Measurements from ENCODE around the gene C14orf132. TPM values are rescaled to one million over a fixed set of nuclear protein-coding genes. Genes with fewer than 3 reads are reported as not detected.

The C14orf132 gene
- polyA plus RNA-seq, 3 donors = 28.4 to 32.2 (median 30.7) TPM

- DNase-seq = no peak
Observed at GRCh38 chr14:96112032-96112431, 72.9 kb downstream of the C14orf132 start.

- no peak for DNase-seq
Observed at GRCh38 chr14:96114002-96114401, 74.8 kb downstream of the C14orf132 start.

DNA sequence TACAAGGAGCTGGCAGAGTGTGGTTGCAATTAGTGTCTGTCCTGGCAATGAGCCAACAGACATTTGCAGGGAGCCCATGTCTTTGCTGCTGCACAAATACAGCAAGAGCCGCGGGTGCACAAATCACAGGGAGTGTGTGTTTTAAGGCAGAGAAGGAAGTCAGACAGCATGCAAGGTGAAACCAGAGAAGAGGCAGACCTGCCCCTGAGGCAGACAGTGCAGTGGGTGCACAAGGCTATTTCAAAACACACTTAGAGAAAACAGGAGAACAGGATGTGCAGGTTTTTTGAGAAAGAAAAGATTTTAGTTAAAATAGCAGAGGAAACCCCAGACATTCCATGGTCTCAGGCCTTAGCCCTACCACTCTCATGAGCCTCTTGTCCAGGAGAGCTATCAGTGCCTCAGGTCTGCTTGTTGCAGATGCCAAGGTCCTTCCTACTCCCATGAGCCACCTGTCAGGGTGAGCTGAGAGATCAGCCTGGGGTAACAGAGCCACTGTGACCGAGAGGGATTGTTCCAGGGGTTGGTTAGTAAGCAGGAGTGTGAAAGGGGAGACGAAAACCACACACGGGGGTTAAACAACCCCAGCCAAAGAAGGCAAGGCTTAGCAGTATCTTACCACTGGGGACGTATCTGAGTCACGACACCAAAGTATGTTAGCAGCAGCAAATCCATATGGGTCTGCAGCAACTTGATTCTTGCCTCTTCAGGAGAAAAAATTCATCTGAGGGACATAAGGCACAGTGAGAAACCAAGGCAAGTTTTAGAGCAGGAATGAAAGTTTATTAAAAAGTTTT is 78.1 kb downstream of the C14orf132 start:
- DNase-seq = no peak

DNA sequence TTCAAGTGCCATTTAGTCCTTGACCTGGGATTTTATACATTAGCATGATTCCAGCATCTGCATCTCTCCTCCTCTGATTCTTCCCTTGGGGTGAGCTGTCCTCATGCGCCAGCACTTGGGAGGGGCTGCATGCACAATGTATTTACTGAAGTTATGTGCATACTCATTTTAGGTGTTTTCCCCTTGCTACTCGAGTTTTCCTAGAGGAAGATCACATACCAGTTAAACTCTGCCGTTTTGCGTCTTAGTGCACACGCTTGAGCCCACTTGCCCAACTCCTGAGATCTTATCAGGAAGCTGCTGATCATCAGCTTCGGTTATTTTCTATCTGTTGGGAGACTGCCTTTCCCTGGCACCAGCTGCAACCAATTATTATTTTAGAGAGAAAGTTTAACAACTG is 78.8 kb downstream of the C14orf132 start:
- no peak for DNase-seq

DNA sequence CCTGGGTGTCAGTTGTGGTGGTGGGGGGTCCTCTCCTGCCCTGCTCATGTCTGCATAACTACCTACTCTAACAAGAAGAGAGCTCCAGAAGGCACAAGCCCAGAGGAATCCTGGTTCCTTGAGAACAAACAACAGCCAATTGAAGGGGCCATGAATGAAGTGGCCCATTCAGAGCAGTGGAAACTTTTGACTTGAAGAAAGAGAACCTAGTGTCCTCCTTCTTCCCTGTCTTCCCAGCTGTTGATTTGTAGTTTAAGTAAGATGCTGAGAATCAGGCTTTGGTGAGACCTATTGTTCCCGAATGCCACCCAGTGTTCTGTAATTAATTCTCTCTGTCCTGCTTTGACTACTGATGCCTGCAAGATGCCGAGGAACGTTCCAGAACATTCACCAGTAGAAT is 79.2 kb downstream of the C14orf132 start:
- DNase-seq = no peak

DNA sequence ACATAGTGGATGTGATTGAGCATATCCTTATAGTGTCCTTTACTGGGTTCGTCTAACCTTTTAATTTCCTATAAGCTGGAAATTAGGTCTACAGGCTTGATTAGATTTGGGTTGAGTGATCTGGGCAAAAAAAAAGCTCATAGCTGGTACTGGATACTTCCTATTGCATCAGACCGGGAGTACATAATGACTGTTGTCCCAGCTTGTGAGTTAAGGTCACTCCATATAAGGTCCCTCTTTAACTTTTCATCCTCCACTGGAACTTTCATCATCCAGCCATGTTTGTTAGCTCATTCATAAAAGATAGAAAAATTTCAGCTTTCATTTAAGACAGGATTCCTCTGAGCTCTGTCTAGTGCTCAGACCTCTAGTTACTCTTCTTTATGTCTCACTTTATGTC is 80.8 kb downstream of the C14orf132 start:
- no peak for DNase-seq

DNA sequence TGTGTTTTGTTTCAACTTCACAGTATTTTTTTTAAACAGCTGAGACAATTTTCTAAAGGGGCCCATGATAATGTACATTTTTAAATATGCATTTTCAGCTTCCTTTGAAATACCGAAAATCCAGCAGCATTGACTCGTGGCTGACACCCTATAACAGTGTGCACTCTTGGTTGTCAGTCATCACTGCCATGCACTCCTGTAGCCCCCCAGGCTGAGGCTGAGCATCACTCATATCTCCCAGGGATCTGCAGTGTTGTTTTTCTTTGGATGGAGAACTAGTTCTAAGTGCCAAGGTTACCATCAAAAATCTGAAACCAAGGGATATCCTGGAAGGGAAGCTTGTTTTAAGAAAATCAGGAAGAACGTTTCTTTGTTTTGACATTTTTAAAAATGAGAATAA is 81.2 kb downstream of the C14orf132 start:
- DNase-seq = no peak

DNA sequence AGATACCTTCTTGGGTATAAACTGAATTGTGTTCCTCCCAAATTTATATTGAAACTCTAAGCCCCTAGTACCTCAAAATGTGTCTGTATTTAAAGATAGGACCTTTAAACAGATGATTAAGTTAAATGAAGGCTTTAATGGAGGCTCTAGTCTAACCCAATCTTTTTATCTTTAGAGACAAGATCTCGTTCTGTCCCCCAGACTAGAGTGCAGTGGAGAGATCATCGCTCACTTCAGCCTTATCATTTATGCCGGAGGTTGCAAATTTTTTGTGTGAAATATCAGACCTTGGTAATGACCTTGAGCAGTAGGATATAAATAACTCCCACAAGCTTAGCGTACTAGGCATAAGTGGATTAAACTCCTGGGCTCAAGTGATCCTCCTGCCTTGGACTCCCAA is 81.8 kb downstream of the C14orf132 start:
- no peak for DNase-seq

- DNase-seq = no peak
Observed at GRCh38 chr14:96121660-96122395, 82.7 kb downstream of the C14orf132 start.

DNA sequence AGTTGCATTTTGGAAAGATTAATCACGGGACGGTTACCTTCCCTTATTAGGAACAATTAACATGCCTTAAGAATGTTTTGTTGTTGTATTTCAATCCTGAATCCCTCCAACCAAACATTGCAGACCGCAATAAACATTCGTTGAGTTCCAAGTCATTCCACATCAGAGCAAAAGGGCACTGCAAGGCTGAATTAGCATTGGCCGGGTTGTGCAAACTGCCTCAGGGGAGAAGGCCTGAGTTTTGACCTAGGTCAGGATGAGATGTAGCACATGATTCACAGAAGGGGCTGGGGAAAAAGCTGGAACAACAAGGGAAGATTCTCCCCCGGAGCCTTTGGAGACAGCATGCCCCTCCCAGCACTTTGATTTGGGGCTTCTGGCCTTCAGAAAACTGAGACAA is 83.3 kb downstream of the C14orf132 start:
- no peak for DNase-seq

- no peak for DNase-seq
Observed at GRCh38 chr14:96125536-96125935, 86.4 kb downstream of the C14orf132 start.

GRCh38 chr14:96126339-96126782 is 87.2 kb downstream of the C14orf132 start:
- no peak for DNase-seq

GRCh38 chr14:96126783-96127271 is 87.7 kb downstream of the C14orf132 start:
- no peak for DNase-seq

GRCh38 chr14:96129128-96129736 is 90.1 kb downstream of the C14orf132 start:
- DNase-seq = no peak

- DNase-seq = no peak
Observed at GRCh38 chr14:96130391-96130790, 91.2 kb downstream of the C14orf132 start.

- DNase-seq = no peak
Observed at GRCh38 chr14:96130854-96131253, 91.7 kb downstream of the C14orf132 start.

- DNase-seq = no peak
Observed at GRCh38 chr14:96131836-96132235, 92.7 kb downstream of the C14orf132 start.

- DNase-seq = no peak
Observed at GRCh38 chr14:96134508-96134907, 95.3 kb downstream of the C14orf132 start.

- no peak for DNase-seq
Observed at GRCh38 chr14:96135285-96135684, 96.1 kb downstream of the C14orf132 start.

GRCh38 chr14:96136371-96137005 is 97.3 kb downstream of the C14orf132 start:
- DNase-seq = no peak

DNA sequence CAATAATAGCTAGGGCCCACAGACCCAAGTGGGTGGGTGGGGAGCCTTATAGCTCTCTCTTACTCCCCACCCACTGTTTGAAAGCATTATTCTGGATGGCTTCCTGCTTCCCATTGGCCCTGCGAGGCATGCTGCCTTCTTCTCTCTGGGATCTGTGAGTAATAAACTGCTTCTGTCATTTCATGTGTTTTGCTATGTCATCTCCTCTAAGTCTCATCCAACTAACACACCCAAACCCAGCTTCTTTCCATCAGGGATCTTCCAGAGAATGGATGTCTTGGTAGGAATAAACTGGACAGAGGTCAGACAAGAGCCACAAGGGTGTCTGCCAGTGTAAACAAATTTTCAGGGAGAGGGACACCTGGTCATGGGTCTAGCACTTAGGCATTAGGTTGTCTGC is 99.1 kb downstream of the C14orf132 start:
- no peak for DNase-seq

DNA sequence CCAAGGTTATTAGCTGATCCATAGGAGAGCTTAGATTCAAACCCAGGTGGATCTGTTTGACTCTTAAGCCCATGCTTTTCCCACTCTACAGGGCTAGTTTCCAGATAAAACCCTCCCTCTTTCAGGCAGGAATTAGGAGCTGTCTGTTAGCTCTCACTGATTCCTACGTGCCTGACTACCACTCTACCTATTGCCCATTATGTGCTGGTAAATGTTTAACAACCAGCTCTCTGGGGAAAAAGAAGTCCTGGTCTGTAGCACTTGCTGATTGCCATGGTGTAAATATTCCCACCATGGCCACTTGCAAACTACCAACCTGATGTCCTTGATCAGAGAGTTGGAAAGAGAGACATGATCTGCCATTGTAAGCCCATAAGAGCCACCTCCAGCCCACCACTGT is 100.0 kb downstream of the C14orf132 start:
- DNase-seq = no peak

All from renal pelvis (tissue), 4 donors.